A673 (cell line): ENCODE data around the gene TRDMT1.

Experiments used
- CTCF ChIP-seq: fragments of 300-800, 200-600 bp; sonication (generic); conservative IDR thresholded peaks from 2 replicates; pipeline ENCODE4 v1.5.1; 2017; ENCODE audit warnings: low read depth, mild to moderate bottlenecking, antibody characterized with exemption, low read length, moderate library complexity, mixed read lengths
- EZH2 ChIP-seq: fragments of 200-600 bp; sonication (generic); IDR thresholded peaks from 2 replicates; pipeline ENCODE4 v1.6.1; 2017; ENCODE audit warnings: borderline replicate concordance, low read depth, mild to moderate bottlenecking, mixed read lengths, antibody characterized with exemption, low read length; ENCODE audit not compliant: poor library complexity, severe bottlenecking

- TF ChIP-seq CTCF (no peak), EZH2 (no peak)
Measured at GRCh38 chr10:17147884-17148489, 53.5 kb downstream of the TRDMT1 start.
